KMS-11 (cell line): ENCODE results near the gene FAM50A.

ENCODE experiments used
- H2AFZ ChIP-seq: fragments of 200-600 bp; sonication (generic); 2 replicates; pipeline ENCODE4 v1.6.1; 2016; ENCODE audit warnings: antibody characterized with exemption, mixed run types, low read depth
- H3K27ac ChIP-seq: fragments of 200-600 bp; sonication (generic); 2 replicates; pipeline ENCODE4 v1.6.1; 2016; ENCODE audit warnings: mild to moderate bottlenecking, mixed run types
- H3K27me3 ChIP-seq: fragments of 200-600 bp; sonication (generic); 2 replicates; pipeline ENCODE4 v1.6.1; 2017; ENCODE audit warnings: mild to moderate bottlenecking, low read depth, mixed run types, moderate library complexity; ENCODE audit not compliant: insufficient read depth
- H3K36me3 ChIP-seq: fragments of 200-600 bp; sonication (generic); 2 replicates; pipeline ENCODE4 v1.6.1; 2017; ENCODE audit warnings: mild to moderate bottlenecking, mixed run types; ENCODE audit not compliant: insufficient read depth
- H3K4me1 ChIP-seq: fragments of 200-600 bp; sonication (generic); 2 replicates; pipeline ENCODE4 v1.6.1; 2016; ENCODE audit warnings: mild to moderate bottlenecking, low read depth, mixed run types; ENCODE audit not compliant: poor library complexity, severe bottlenecking
- H3K4me2 ChIP-seq: fragments of 200-600 bp; sonication (generic); 2 replicates; pipeline ENCODE4 v1.7.0; 2016; ENCODE audit warnings: mild to moderate bottlenecking, mixed run types
- H3K4me3 ChIP-seq: fragments of 200-600 bp; sonication (generic); IDR thresholded peaks from 2 replicates; pipeline ENCODE4 v1.6.1; 2017; ENCODE audit warnings: low read depth, low read length, mixed read lengths; ENCODE audit not compliant: insufficient read depth
- H3K79me2 ChIP-seq: fragments of 200-600 bp; sonication (generic); 2 replicates; pipeline ENCODE4 v1.6.1; 2016; ENCODE audit warnings: low read depth, mixed run types; ENCODE audit not compliant: insufficient read depth
- H3K9ac ChIP-seq: fragments of 200-600 bp; sonication (generic); 2 replicates; pipeline ENCODE4 v1.6.1; 2016; ENCODE audit warnings: mild to moderate bottlenecking, mixed run types
- H4K20me1 ChIP-seq: fragments of 200-600 bp; sonication (generic); 2 replicates; pipeline ENCODE4 v1.6.1; 2016; ENCODE audit warnings: mild to moderate bottlenecking, mixed run types; ENCODE audit not compliant: insufficient read depth
- CTCF ChIP-seq: fragments of 200-600 bp; sonication (generic); conservative IDR thresholded peaks from 2 replicates; pipeline ENCODE4 v1.6.1; 2017; ENCODE audit warnings: low read depth, mild to moderate bottlenecking, antibody characterized with exemption, low read length, moderate library complexity, mixed read lengths

Gene FAM50A

GRCh38 chrX:154470914-154471568 is 27.1 kb downstream of the FAM50A start:
- Histone ChIP-seq H2AFZ (no peak overlapping the region), H3K27me3 (no peaks in the 10 kb centered on the region), H3K4me1 (no peaks in the 10 kb centered on the region), H3K79me2 (no peaks in the 10 kb centered on the region), H3K4me3 (no peak overlapping the region), H3K9ac (no peak overlapping the region), H4K20me1 (no peaks in the 10 kb centered on the region), H3K27ac (no peak overlapping the region), H3K36me3 (no peaks in the 10 kb centered on the region), H3K4me2 (no peak overlapping the region)
- no peak for TF ChIP-seq CTCF

GRCh38 chrX:154471839-154472684 is 28.1 kb downstream of the FAM50A start:
- no peaks in the 10 kb centered on the region for H3K79me2 ChIP-seq
- H3K4me3 ChIP-seq, result no peak overlapping the region
- H4K20me1 ChIP-seq, result no peaks in the 10 kb centered on the region
- H2AFZ ChIP-seq, result no peak overlapping the region
- H3K9ac ChIP-seq, result no peak overlapping the region
- H3K36me3 ChIP-seq, result no peaks in the 10 kb centered on the region
- no peaks in the 10 kb centered on the region for H3K4me1 ChIP-seq
- H3K27me3 ChIP-seq, result no peaks in the 10 kb centered on the region
- no peak overlapping the region for H3K4me2 ChIP-seq
- no peak overlapping the region for H3K27ac ChIP-seq
- no peak for TF ChIP-seq CTCF

DNA sequence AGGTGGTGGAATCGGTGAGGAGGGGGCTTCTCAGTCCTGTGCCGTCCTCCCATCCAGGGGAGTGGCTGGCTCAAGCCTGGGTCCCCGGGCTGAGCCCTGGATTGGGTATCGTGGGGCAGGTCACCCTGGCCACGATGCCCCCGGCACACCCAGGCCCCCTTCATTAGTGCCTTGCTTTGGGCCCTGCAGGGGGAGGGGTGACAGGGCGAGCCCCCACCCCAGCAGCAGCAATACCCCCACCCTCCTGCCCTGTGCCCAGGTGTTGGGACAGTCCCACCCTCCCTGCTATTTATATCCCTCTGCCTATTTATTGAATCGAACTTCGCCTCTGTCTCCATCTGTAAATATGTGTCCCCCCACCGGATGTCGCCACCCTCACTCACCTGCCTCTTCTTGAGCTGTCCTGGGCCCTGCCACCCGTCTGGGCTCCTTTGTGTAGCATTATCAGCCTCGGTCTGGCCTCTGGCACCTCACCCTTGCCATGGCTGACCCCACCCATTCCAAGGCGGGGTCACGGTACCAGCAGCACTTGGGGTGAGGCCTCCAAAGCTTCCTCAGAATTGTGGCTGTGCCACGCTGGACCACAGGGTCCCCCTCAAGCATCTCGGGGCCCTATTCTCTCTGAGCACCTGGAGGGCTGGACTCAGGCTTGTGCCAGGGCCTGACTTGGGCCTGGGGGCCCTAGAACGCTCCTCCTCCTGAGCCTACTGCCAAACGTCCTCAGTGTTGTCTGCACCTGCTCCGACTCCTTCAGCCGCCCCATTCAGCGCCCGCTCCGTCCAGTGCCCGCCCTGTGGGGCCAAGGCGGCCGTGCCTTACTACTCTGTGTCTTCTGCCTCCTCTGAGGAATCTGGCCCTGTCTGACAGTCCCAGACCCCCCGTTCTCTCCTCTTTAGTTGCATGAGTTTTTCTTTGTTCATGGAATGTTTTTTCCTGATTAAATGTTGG is 29.0 kb downstream of the FAM50A start:
- no peak overlapping the region for H2AFZ ChIP-seq
- H4K20me1 ChIP-seq, result no peaks in the 10 kb centered on the region
- no peaks in the 10 kb centered on the region for H3K4me1 ChIP-seq
- H3K4me3 ChIP-seq, result no peak overlapping the region
- H3K4me2 ChIP-seq, result no peak overlapping the region
- H3K27ac ChIP-seq, result no peak overlapping the region
- no peaks in the 10 kb centered on the region for H3K79me2 ChIP-seq
- no peaks in the 10 kb centered on the region for H3K27me3 ChIP-seq
- H3K9ac ChIP-seq, result no peak overlapping the region
- no peaks in the 10 kb centered on the region for H3K36me3 ChIP-seq
- TF ChIP-seq CTCF, result no peak

GRCh38 chrX:154473683-154474082 is 29.7 kb downstream of the FAM50A start:
- TF ChIP-seq CTCF, result no peak
- H4K20me1 ChIP-seq, result no peaks in the 10 kb centered on the region

More at GRCh38 chrX:154473683-154474082, 29.7 kb downstream of the FAM50A start:
- no peaks in the 10 kb centered on the region for H3K27me3 ChIP-seq
- no peaks in the 10 kb centered on the region for H3K4me1 ChIP-seq
- H3K36me3 ChIP-seq, result no peaks in the 10 kb centered on the region
- H3K9ac ChIP-seq, result no peak overlapping the region
- H2AFZ ChIP-seq, result no peak overlapping the region
- no peak overlapping the region for H3K4me3 ChIP-seq
- no peaks in the 10 kb centered on the region for H3K79me2 ChIP-seq
- H3K4me2 ChIP-seq, result no peak overlapping the region
- H3K27ac ChIP-seq, result no peak overlapping the region
